ENCODE measurements around the gene FBLN7. TPM values are rescaled to one million over a fixed set of nuclear protein-coding genes. Genes with fewer than 3 reads are reported as not detected.

FBLN7 gene
- total and polyA plus RNA-seq, 2 of the 8 experiments (the other 6 are each of a cell fraction or from before 2014, with no cell fraction given): 0.30 to 0.77 TPM

DNA sequence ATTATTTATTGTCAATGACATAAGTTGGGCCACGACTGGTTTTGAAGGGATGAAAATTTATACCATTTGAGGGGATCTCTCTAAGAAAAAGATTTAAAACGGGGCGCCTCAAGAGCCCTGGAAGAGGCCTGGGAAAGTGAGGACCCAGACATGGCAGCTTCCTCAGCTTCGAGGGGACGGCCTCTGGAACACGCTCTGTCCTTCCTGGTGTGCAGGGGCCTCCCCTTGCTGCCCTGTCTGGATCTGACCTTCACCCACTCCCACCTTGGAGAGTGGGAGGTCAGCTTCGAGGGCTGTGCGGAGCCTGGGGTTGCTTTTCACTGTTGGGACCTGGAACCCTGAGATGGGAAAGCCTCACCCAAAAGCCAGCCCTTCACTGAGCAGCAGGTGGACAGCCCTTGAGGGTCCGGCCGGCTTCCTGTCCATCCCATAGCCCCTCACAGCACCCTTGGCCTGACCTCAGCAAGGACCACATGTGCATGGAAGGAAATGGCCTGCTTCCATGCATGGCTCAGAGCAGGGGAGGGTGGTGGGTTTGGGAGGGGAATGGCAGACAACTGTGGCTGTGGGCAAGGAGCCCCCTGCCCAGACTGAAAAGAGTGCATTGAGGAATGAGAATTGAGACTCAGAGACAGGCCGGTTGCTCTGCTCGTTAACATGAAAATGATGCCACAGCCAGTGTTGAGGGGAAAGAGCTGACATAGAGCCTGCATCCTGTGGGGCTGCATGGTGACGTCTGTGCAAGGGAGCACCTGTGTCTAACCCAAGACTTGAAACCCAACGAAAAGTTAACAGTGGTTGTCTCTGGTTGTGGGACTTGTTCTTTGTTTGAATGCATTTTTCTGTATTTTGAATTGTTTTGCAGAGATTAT, 16.3 kb downstream of the FBLN7 start (continued):
- TF ChIP-seq CTBP2 (IDR thresholded peaks at IDR 0.05; ENCODE audit: borderline replicate concordance, insufficient read depth, insufficient read length, low read length) (no peak), YY1 (IDR thresholded peaks at IDR 0.05; ENCODE audit: low read depth, low read length) (no peak), RBBP5 (IDR thresholded peaks at IDR 0.05; ENCODE audit: borderline replicate concordance, low read depth, low read length) (no peak), SIRT6 (IDR thresholded peaks at IDR 0.05; ENCODE audit: low read length) (no peak), NANOG (IDR thresholded peaks at IDR 0.05; ENCODE audit: insufficient read depth, low read depth, low read length, poor library complexity, severe bottlenecking) (no peak), HDAC2 (IDR thresholded peaks at IDR 0.05; ENCODE audit: borderline replicate concordance in 1 of 2, low read depth in 2 of 2, low read length in 2 of 2) (no peak)

Data from H1 (cell line).